ENCODE measurements around the gene RD3L.

The RD3L gene

DNA sequence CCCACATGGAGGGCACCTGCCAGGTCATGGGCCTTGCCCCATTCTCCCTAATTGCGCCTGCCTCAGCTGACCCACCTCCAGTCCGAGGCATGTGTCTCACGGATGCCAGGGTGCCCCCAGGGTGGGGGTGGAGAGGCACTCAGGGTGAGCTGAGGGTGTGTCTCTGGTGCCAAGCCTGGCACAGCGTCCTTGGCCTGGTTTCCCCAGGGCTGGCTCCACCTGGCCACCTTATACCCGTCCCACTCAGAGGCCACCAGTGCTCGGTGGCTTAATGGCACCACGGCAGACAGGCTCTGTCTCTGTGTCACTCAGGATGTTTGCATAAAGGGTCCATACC is 47.6 kb downstream of the RD3L start:
- no peak overlapping the region for H3K4me3 ChIP-seq (ENCODE audit: low read depth, low read length)
- TF ChIP-seq, protein P1, sequence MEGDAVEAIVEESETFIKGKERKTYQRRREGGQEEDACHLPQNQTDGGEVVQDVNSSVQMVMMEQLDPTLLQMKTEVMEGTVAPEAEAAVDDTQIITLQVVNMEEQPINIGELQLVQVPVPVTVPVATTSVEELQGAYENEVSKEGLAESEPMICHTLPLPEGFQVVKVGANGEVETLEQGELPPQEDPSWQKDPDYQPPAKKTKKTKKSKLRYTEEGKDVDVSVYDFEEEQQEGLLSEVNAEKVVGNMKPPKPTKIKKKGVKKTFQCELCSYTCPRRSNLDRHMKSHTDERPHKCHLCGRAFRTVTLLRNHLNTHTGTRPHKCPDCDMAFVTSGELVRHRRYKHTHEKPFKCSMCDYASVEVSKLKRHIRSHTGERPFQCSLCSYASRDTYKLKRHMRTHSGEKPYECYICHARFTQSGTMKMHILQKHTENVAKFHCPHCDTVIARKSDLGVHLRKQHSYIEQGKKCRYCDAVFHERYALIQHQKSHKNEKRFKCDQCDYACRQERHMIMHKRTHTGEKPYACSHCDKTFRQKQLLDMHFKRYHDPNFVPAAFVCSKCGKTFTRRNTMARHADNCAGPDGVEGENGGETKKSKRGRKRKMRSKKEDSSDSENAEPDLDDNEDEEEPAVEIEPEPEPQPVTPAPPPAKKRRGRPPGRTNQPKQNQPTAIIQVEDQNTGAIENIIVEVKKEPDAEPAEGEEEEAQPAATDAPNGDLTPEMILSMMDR (IDR thresholded peaks at IDR 0.05; ENCODE audit: borderline replicate concordance, insufficient read depth, low read depth, low read length): no peak

GRCh38 chr14:103894034-103894722 is 48.2 kb downstream of the RD3L start:
- no peak overlapping the region for H3K4me3 ChIP-seq (ENCODE audit: low read depth, low read length)
- TF ChIP-seq, protein P1 (IDR thresholded peaks at IDR 0.05; ENCODE audit: borderline replicate concordance, insufficient read depth, low read depth, low read length): no peak

DNA sequence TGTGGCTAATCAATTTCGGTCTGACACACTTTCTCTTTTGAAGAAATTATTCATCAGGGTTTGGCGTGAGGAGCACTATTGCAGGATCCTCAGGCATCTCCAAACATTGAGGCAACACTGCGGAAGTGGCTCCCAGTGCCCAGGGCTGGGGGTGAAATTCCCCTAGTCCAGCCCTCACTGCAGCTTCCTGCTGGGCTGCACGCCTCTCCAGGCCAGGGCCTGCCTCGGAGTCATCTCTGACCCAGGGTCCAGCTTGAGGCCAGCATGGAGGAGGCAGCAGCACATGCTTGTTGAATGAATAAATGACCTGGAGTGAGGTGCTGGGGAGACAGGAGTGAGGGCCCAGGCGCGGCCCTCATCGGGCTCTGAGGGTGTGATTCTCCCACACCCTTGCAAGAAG is 50.1 kb downstream of the RD3L start:
- TF ChIP-seq, protein P1 (IDR thresholded peaks at IDR 0.05; ENCODE audit: borderline replicate concordance, insufficient read depth, low read depth, low read length): no peak

GRCh38 chr14:103891667-103892215 is 50.6 kb downstream of the RD3L start:
- no peak overlapping the region for H3K4me3 ChIP-seq (ENCODE audit: low read depth, low read length)
- TF ChIP-seq, protein P1 (IDR thresholded peaks at IDR 0.05; ENCODE audit: borderline replicate concordance, insufficient read depth, low read depth, low read length): no peak

More for the DNA sequence above, 50.1 kb downstream of the RD3L start:
- no peak overlapping the region for H3K4me3 ChIP-seq (ENCODE audit: low read depth, low read length)

DNA sequence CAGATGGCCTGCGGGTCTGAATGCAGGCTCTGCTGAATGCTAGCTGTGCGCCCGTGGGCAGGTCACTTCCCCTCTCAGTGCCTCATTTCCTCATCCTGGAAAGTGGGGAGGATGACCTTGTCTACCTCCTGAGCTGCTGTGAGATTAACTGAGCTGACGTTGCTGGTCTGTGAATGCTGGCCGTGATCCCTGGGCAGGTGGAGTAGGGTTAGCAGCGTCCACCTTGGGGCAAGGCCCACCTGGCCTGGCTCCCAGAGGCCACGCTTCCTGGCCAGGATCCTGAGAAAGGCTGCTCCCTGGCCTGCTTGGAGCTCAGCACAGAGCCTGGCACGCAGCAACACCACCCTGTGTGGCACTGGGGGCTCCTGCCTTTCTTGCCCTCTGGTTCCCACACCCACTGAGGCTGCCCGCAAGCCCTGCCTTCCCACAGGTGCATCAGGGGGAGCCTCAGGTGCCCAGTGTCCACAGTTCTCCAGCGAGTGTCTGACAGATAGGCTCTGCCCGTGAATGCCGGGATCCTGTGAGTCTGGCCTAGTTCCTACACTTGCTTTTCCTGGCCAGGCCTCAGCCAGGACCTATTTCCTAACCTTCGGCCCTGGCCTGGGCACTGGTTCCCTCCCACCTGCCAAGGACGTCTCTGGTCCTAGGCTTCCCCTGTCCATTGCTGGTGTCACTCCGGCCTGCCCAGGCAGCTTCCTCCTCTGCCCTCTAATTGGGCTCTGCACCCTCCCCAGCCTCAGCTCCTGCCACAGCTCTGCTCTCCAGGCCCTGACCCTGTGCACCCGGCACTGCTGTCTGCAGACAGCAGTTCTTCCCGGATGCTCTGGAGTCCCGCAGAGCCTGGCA is 51.3 kb downstream of the RD3L start:
- H3K4me3 ChIP-seq (ENCODE audit: low read depth, low read length): no peak overlapping the region
- TF ChIP-seq, protein P1 (IDR thresholded peaks at IDR 0.05; ENCODE audit: borderline replicate concordance, insufficient read depth, low read depth, low read length): no peak

All from GM12875 (cell line).